DND-41 (cell line): ENCODE data around the gene AGMO.

Source experiments
- EZH2 ChIP-seq: IDR thresholded peaks from 3 replicates; pipeline ENCODE4 v1.6.1; 2012; ENCODE audit warnings: borderline replicate concordance, low read depth, mild to moderate bottlenecking, moderate library complexity, low read length, inconsistent platforms; ENCODE audit not compliant: severe bottlenecking
- TF ChIP-seq, protein P1 (sequence below): IDR thresholded peaks from 2 replicates; pipeline ENCODE4 v1.5.1; 2012; ENCODE audit warnings: borderline replicate concordance, low read length, moderate library complexity, mild to moderate bottlenecking; ENCODE audit not compliant: poor library complexity, severe bottlenecking; ENCODE audit errors: extremely low read depth

- TF ChIP-seq, protein P1, sequence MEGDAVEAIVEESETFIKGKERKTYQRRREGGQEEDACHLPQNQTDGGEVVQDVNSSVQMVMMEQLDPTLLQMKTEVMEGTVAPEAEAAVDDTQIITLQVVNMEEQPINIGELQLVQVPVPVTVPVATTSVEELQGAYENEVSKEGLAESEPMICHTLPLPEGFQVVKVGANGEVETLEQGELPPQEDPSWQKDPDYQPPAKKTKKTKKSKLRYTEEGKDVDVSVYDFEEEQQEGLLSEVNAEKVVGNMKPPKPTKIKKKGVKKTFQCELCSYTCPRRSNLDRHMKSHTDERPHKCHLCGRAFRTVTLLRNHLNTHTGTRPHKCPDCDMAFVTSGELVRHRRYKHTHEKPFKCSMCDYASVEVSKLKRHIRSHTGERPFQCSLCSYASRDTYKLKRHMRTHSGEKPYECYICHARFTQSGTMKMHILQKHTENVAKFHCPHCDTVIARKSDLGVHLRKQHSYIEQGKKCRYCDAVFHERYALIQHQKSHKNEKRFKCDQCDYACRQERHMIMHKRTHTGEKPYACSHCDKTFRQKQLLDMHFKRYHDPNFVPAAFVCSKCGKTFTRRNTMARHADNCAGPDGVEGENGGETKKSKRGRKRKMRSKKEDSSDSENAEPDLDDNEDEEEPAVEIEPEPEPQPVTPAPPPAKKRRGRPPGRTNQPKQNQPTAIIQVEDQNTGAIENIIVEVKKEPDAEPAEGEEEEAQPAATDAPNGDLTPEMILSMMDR, result no peak
- no peak for TF ChIP-seq EZH2
Observed at GRCh38 chr7:15543256-15543655, 18.6 kb downstream of the AGMO start.
